ENCODE measurements around the gene JPH4. TPM values are rescaled to one million over a fixed set of nuclear protein-coding genes. Genes with fewer than 3 reads are reported as not detected.
A peak's percentile ranks its signal among the peaks of the same experiment; 100 is the strongest.

Gene JPH4
- polyA plus RNA-seq, 1 of the 3 experiments (the other 2 are of a cell fraction) = 8.7 TPM

DNA sequence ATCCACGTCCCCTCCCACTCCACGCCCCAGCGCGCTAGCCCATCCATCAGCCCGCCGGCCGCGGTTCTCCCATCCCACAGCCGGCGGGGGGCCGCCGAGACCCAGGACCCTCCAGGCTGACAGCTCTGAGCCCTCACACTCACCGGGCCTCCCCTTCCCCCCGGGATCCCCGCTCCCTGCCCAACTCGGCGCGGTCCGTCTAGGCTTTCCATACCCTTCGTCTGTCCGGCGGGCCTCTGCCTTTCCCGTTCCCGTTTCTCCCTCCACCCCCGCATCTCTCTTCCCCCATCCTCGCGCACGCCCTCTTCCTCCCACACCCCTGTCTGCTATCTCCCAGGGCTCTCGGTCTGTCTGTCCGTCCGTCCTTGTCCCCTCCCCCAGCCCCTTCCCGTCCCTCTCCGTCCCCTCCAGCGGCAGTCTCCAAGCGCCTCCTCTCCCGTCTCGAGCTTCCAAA lies 27.8 kb downstream of the JPH4 start:
- H2AFZ ChIP-seq (ENCODE audit: low read depth) = peak overlapping the region; percentile 94
- CTCF ChIA-PET = interaction anchor here (0.7 to 2.2 kb wide), 7 partner anchors 8 to 72 kb away, joined by 3 to 11 read pairs (median 4); no protein-coding TSS in a partner anchor
- H3K36me3 ChIP-seq (replicated peaks in 1 of 2; ENCODE audit: control insufficient read depth in 1 of 2, insufficient read depth in 2 of 2, low read length in 1 of 2) = no peaks in the 10 kb centered on the region
- TF ChIP-seq RFX5 (IDR thresholded peaks at IDR 0.05; ENCODE audit: low read length) (no peak), YY1 (IDR thresholded peaks at IDR 0.05; ENCODE audit: low read depth) (no peak), FOXJ3 (CRISPR knock-in tag; IDR thresholded peaks at IDR 0.05) (no peak), NRF1 (IDR thresholded peaks at IDR 0.05; ENCODE audit: low read depth, low read length) (no peak), MEF2A (IDR thresholded peaks at IDR 0.05; ENCODE audit: borderline replicate concordance, low read depth) (no peak), MXI1 (IDR thresholded peaks at IDR 0.05; ENCODE audit: low read depth, low read length) (no peak), JUND (IDR thresholded peaks at IDR 0.05) (no peak), GATA2 (CRISPR knock-in tag; IDR thresholded peaks at IDR 0.05) (no peak), GABPA (IDR thresholded peaks at IDR 0.05; ENCODE audit: low read depth) (no peak), SIN3A (IDR thresholded peaks at IDR 0.05; ENCODE audit: borderline replicate concordance, low read depth, low read length) (no peak), RXRA (IDR thresholded peaks at IDR 0.05; ENCODE audit: borderline replicate concordance, low read depth) (no peak), RCOR1 (IDR thresholded peaks at IDR 0.05; ENCODE audit: low read length) (no peak), TCF12 (IDR thresholded peaks at IDR 0.05) (no peak)
- TF ChIP-seq, protein P1, sequence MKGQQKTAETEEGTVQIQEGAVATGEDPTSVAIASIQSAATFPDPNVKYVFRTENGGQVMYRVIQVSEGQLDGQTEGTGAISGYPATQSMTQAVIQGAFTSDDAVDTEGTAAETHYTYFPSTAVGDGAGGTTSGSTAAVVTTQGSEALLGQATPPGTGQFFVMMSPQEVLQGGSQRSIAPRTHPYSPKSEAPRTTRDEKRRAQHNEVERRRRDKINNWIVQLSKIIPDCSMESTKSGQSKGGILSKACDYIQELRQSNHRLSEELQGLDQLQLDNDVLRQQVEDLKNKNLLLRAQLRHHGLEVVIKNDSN (IDR thresholded peaks at IDR 0.05; ENCODE audit: borderline replicate concordance, low read depth) = no peak
- TF ChIP-seq, protein P2, sequence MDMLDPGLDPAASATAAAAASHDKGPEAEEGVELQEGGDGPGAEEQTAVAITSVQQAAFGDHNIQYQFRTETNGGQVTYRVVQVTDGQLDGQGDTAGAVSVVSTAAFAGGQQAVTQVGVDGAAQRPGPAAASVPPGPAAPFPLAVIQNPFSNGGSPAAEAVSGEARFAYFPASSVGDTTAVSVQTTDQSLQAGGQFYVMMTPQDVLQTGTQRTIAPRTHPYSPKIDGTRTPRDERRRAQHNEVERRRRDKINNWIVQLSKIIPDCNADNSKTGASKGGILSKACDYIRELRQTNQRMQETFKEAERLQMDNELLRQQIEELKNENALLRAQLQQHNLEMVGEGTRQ (IDR thresholded peaks at IDR 0.05; ENCODE audit: borderline replicate concordance, low read depth, low read length) = no peak
- TF ChIP-seq, protein P3, sequence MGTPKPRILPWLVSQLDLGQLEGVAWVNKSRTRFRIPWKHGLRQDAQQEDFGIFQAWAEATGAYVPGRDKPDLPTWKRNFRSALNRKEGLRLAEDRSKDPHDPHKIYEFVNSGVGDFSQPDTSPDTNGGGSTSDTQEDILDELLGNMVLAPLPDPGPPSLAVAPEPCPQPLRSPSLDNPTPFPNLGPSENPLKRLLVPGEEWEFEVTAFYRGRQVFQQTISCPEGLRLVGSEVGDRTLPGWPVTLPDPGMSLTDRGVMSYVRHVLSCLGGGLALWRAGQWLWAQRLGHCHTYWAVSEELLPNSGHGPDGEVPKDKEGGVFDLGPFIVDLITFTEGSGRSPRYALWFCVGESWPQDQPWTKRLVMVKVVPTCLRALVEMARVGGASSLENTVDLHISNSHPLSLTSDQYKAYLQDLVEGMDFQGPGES (IDR thresholded peaks at IDR 0.05; ENCODE audit: low read depth, low read length) = no peak
- TF ChIP-seq, protein P4, sequence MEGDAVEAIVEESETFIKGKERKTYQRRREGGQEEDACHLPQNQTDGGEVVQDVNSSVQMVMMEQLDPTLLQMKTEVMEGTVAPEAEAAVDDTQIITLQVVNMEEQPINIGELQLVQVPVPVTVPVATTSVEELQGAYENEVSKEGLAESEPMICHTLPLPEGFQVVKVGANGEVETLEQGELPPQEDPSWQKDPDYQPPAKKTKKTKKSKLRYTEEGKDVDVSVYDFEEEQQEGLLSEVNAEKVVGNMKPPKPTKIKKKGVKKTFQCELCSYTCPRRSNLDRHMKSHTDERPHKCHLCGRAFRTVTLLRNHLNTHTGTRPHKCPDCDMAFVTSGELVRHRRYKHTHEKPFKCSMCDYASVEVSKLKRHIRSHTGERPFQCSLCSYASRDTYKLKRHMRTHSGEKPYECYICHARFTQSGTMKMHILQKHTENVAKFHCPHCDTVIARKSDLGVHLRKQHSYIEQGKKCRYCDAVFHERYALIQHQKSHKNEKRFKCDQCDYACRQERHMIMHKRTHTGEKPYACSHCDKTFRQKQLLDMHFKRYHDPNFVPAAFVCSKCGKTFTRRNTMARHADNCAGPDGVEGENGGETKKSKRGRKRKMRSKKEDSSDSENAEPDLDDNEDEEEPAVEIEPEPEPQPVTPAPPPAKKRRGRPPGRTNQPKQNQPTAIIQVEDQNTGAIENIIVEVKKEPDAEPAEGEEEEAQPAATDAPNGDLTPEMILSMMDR (IDR thresholded peaks at IDR 0.05) = no peak
- TF ChIP-seq, protein P5, sequence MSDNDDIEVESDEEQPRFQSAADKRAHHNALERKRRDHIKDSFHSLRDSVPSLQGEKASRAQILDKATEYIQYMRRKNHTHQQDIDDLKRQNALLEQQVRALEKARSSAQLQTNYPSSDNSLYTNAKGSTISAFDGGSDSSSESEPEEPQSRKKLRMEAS (IDR thresholded peaks at IDR 0.05; ENCODE audit: low read depth) = no peak
- TF ChIP-seq, protein P6, sequence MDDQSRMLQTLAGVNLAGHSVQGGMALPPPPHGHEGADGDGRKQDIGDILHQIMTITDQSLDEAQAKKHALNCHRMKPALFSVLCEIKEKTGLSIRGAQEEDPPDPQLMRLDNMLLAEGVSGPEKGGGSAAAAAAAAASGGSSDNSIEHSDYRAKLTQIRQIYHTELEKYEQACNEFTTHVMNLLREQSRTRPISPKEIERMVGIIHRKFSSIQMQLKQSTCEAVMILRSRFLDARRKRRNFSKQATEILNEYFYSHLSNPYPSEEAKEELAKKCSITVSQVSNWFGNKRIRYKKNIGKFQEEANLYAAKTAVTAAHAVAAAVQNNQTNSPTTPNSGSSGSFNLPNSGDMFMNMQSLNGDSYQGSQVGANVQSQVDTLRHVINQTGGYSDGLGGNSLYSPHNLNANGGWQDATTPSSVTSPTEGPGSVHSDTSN (IDR thresholded peaks at IDR 0.05) = no peak
- TF ChIP-seq, protein P7, sequence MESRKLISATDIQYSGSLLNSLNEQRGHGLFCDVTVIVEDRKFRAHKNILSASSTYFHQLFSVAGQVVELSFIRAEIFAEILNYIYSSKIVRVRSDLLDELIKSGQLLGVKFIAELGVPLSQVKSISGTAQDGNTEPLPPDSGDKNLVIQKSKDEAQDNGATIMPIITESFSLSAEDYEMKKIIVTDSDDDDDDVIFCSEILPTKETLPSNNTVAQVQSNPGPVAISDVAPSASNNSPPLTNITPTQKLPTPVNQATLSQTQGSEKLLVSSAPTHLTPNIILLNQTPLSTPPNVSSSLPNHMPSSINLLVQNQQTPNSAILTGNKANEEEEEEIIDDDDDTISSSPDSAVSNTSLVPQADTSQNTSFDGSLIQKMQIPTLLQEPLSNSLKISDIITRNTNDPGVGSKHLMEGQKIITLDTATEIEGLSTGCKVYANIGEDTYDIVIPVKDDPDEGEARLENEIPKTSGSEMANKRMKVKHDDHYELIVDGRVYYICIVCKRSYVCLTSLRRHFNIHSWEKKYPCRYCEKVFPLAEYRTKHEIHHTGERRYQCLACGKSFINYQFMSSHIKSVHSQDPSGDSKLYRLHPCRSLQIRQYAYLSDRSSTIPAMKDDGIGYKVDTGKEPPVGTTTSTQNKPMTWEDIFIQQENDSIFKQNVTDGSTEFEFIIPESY (IDR thresholded peaks at IDR 0.05; ENCODE audit: borderline replicate concordance, low read depth) = no peak
- no peaks in the 10 kb centered on the region for H3F3A ChIP-seq (replicated peaks; ENCODE audit: insufficient read depth)
- H3K4me3 ChIP-seq (ENCODE audit: low read depth in 2 of 2, low read length in 1 of 2) = peak overlapping the region; percentile 75 to 97
- POLR2A ChIA-PET = no interaction called here
- no peaks in the 10 kb centered on the region for H3K27me3 ChIP-seq (ENCODE audit: insufficient read depth)
- no peaks in the 10 kb centered on the region for H4K20me1 ChIP-seq (ENCODE audit: insufficient read depth)
- no peaks in the 10 kb centered on the region for H3K9me2 ChIP-seq
- no peaks in the 10 kb centered on the region for H3K79me2 ChIP-seq (ENCODE audit: insufficient read depth)
- 13% methylated on average over 37 of the region's 37 CpGs for WGBS (ENCODE audit: low lambda C conversion rate)
- peak overlapping the region; percentile 88 for H3K4me2 ChIP-seq
- peak; percentile 69 for DNase-seq
- peak overlapping the region; percentile 69 for H3K9ac ChIP-seq
- H3K4me1 ChIP-seq (ENCODE audit: control insufficient read depth in 1 of 2, insufficient read depth in 2 of 2, low read depth in 1 of 2, low read length in 1 of 2) = peaks cover 5 to 19% of the 10 kb centered on the region in 2 experiments; a peak in 2 of 4 replicates
- H3K27ac ChIP-seq (ENCODE audit: low read depth in 2 of 2, low read length in 1 of 2) = peak overlapping the region in 1 of 2 experiments; percentile 80; a peak in 2 of 4 replicates
- no peaks in the 10 kb centered on the region for H3K9me3 ChIP-seq
